WERI-Rb-1 (cell line): ENCODE measurements around the gene TNFSF11.

Source experiments
- DNase-seq: peaks from one replicate; pipeline ENCODE4 v3.0.0-alpha.2; 2020
- H3K27ac ChIP-seq: fragments of 250-450 bp; sonication (Bioruptor Pico); 2 replicates; pipeline ENCODE4 v1.5.1; 2020; ENCODE audit warnings: mild to moderate bottlenecking, moderate library complexity
- H3K27me3 ChIP-seq: fragments of 250-450 bp; sonication (Bioruptor Pico); 2 replicates; pipeline ENCODE4 v1.5.1; 2021; ENCODE audit warnings: mild to moderate bottlenecking, low read depth, moderate library complexity; ENCODE audit not compliant: insufficient read depth, severe bottlenecking
- H3K36me3 ChIP-seq: fragments of 250-450 bp; sonication (Bioruptor Pico); 2 replicates; pipeline ENCODE4 v1.5.1; 2020; ENCODE audit warnings: mild to moderate bottlenecking, moderate library complexity
- H3K4me3 ChIP-seq: 2 replicates; pipeline ENCODE4 v1.5.1; 2011; ENCODE audit warnings: low read depth, mild to moderate bottlenecking, control low read depth, low read length
- H3K9me3 ChIP-seq: fragments of 250-450 bp; sonication (Bioruptor Pico); 2 replicates; pipeline ENCODE4 v1.5.1; 2021; ENCODE audit warnings: mild to moderate bottlenecking, moderate library complexity; ENCODE audit not compliant: severe bottlenecking
- TF ChIP-seq, protein P1 (sequence below): IDR thresholded peaks from 2 replicates; pipeline ENCODE4 v1.5.1; 2011; ENCODE audit warnings: low read depth, mild to moderate bottlenecking, control low read depth, inconsistent platforms, low read length

The TNFSF11 gene

DNA sequence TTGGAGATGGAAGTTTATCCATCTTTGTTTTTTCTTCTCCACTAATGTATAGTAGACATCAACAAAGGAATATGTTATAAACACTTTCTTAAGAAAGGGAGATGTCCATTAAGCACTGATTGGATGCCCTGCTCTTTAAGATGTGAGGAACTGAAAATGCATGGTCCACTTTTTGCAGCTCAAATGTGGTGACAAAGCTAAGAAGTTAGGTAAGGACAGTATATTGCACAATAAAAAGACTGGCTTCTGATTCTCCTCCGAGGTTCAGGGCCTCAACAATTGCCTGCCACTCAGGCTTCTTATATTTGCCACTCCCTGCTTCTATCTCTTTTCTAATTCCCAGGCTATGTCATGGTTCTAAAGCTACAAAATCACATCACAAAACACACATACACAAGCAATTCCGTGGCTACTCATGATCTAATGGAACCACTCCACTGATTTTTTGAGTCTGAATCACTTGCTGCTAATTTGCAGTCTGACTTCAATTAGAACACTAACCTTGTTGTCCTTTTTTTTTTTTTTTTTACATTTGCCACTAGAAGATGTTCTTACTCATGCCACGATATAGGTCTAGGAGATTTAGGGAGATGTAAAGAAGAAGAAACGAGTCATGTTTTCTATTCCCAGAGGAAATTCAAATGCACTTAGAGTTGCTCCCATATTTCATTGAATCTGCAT is 29.6 kb upstream of the TNFSF11 start:
- no peaks in the 10 kb centered on the region for H3K27me3 ChIP-seq
- no peak for DNase-seq
- no peaks in the 10 kb centered on the region for H3K9me3 ChIP-seq
- H3K4me3 ChIP-seq, result no peak overlapping the region
- TF ChIP-seq, protein P1, sequence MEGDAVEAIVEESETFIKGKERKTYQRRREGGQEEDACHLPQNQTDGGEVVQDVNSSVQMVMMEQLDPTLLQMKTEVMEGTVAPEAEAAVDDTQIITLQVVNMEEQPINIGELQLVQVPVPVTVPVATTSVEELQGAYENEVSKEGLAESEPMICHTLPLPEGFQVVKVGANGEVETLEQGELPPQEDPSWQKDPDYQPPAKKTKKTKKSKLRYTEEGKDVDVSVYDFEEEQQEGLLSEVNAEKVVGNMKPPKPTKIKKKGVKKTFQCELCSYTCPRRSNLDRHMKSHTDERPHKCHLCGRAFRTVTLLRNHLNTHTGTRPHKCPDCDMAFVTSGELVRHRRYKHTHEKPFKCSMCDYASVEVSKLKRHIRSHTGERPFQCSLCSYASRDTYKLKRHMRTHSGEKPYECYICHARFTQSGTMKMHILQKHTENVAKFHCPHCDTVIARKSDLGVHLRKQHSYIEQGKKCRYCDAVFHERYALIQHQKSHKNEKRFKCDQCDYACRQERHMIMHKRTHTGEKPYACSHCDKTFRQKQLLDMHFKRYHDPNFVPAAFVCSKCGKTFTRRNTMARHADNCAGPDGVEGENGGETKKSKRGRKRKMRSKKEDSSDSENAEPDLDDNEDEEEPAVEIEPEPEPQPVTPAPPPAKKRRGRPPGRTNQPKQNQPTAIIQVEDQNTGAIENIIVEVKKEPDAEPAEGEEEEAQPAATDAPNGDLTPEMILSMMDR, result no peak
- no peaks in the 10 kb centered on the region for H3K36me3 ChIP-seq
- H3K27ac ChIP-seq, result no peak overlapping the region

DNA sequence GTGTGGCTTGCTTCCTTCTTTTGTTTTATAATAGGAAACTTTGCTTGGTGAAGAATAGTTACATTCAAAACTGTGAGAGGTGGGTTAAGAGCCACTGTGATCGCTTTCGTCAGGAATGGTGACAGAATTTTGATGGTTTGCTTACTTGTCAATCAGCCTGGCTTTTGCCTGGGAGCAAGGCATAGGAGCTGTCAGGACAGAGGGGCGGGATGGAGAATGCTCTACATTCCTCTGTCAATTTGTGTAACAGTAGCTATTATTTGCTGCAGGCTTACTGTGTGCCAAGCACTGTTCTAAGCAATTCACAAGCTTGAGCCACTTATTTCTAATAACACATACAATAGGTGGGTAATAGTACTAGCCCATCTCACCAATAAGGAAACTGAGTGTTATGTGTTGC is 28.1 kb upstream of the TNFSF11 start:
- H3K27me3 ChIP-seq, result no peaks in the 10 kb centered on the region
- no peaks in the 10 kb centered on the region for H3K36me3 ChIP-seq
- no peak for DNase-seq
- TF ChIP-seq, protein P1, result no peak
- no peak overlapping the region for H3K27ac ChIP-seq
- no peak overlapping the region for H3K4me3 ChIP-seq
- H3K9me3 ChIP-seq, result no peaks in the 10 kb centered on the region

- DNase-seq, result no peak
- TF ChIP-seq, protein P1, result no peak
- Histone ChIP-seq H3K36me3 (no peaks in the 10 kb centered on the region), H3K27ac (no peak overlapping the region), H3K4me3 (no peak overlapping the region), H3K9me3 (no peaks in the 10 kb centered on the region), H3K27me3 (no peaks in the 10 kb centered on the region)
Measured at GRCh38 chr13:42547612-42548011, 26.3 kb upstream of the TNFSF11 start.

- Histone ChIP-seq H3K4me3 (no peak overlapping the region), H3K36me3 (no peaks in the 10 kb centered on the region), H3K9me3 (no peaks in the 10 kb centered on the region), H3K27me3 (no peaks in the 10 kb centered on the region), H3K27ac (no peak overlapping the region)
- DNase-seq, result no peak
- TF ChIP-seq, protein P1, result no peak
Measured at GRCh38 chr13:42548731-42549551, 25.0 kb upstream of the TNFSF11 start.

DNA sequence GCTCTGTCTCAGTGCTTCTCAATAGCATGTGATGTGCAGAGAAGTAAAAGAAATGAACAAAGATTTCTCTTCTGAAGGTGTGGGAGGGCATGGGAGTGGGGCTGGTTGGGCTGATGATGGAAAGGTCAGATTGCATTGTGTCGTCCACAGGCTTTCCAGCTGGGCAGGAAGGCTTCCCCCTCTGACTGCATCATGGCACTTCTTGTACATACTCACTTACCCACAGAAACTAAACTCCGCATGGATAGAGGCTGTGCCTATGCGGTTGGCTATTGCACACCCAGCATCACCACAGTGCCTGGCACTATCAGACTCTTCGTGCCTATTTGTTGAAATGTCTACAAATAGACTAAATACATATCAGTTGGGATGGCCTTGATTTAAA is 24.4 kb upstream of the TNFSF11 start:
- Histone ChIP-seq H3K4me3 (no peak overlapping the region), H3K27ac (no peak overlapping the region), H3K27me3 (no peaks in the 10 kb centered on the region), H3K36me3 (no peaks in the 10 kb centered on the region), H3K9me3 (no peaks in the 10 kb centered on the region)
- DNase-seq, result no peak
- TF ChIP-seq, protein P1, result no peak

DNA sequence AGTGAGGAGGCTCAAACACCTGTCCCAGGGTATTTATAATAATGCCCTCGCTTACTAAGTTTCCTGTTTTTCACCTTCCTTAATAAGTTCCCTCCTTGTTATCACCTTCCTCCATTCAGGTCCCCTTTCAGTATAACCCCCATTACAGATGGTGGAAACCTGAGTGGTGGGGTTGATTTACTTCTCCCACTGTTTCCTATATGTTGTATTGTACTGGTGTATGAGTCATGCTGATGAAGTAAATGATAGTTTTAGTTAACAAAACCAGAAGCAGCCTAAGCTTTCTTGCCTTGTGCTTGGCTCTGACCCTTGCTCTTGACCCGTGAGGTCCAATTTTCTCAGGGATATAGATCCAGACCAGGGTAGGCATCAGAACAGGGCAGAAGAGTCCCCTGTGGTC is 22.3 kb upstream of the TNFSF11 start:
- Histone ChIP-seq H3K36me3 (no peaks in the 10 kb centered on the region), H3K4me3 (no peak overlapping the region), H3K27me3 (no peaks in the 10 kb centered on the region), H3K9me3 (no peaks in the 10 kb centered on the region), H3K27ac (no peak overlapping the region)
- no peak for DNase-seq
- TF ChIP-seq, protein P1, result no peak
